ENCODE results near the gene SCRT2. TPM values are rescaled to one million over a fixed set of nuclear protein-coding genes. Genes with fewer than 3 reads are reported as not detected.

SCRT2 gene
- total RNA-seq, 1 experiment from 2014 or later: not detected

GRCh38 chr20:634148-634925 lies 41.3 kb downstream of the SCRT2 start:
- no peak for TF ChIP-seq YY1 (IDR thresholded peaks at IDR 0.05; ENCODE audit: extremely low read depth, insufficient replicate concordance, low read depth, low read length)
- TF ChIP-seq SP1 (IDR thresholded peaks at IDR 0.05; ENCODE audit: low read depth): no peak
- no peak for TF ChIP-seq REST (IDR thresholded peaks at IDR 0.05; ENCODE audit: low read depth)
- TF ChIP-seq CTCF (IDR thresholded peaks at IDR 0.05 in 2 of 3, conservative IDR thresholded peaks at IDR 0.05 in 1 of 3; ENCODE audit: borderline replicate concordance in 1 of 3, insufficient read depth in 1 of 3, low read depth in 2 of 3, low read length in 2 of 3): no peak
- TF ChIP-seq EZH2 (IDR thresholded peaks at IDR 0.05): no peak
- no peak for TF ChIP-seq EGR1 (IDR thresholded peaks at IDR 0.05; ENCODE audit: low read depth)
- no peak for TF ChIP-seq MAX (IDR thresholded peaks at IDR 0.05)
- TF ChIP-seq SIN3A (IDR thresholded peaks at IDR 0.05; ENCODE audit: low read depth): no peak
- no peak for TF ChIP-seq ZNF274 (IDR thresholded peaks at IDR 0.05; ENCODE audit: low read depth, low read length)
- no peak for TF ChIP-seq ATF3 (IDR thresholded peaks at IDR 0.05)
- no peak for TF ChIP-seq ZBTB33 (IDR thresholded peaks at IDR 0.05; ENCODE audit: extremely low read depth, insufficient replicate concordance, low read length)
- no peak for TF ChIP-seq CEBPB (IDR thresholded peaks at IDR 0.05; ENCODE audit: low read depth)
- TF ChIP-seq POLR2A (IDR thresholded peaks at IDR 0.05; ENCODE audit: borderline replicate concordance, extremely low read depth, insufficient read depth, insufficient read length): no peak
- no peak for TF ChIP-seq EZH2phosphoT487 (IDR thresholded peaks at IDR 0.05; ENCODE audit: borderline replicate concordance)
- TF ChIP-seq CBX3 (IDR thresholded peaks at IDR 0.05; ENCODE audit: low read depth): no peak
- no peak for TF ChIP-seq RAD21 (IDR thresholded peaks at IDR 0.05; ENCODE audit: low read depth)
- no peak for TF ChIP-seq ELF1 (IDR thresholded peaks at IDR 0.05; ENCODE audit: borderline replicate concordance, low read depth)
- TF ChIP-seq TCF7L2 (IDR thresholded peaks at IDR 0.05; ENCODE audit: borderline replicate concordance, extremely low read depth, insufficient read depth, insufficient read length): no peak
- intact Hi-C loops (cut with micrococcal nuclease): no loop called here
- ChIA-PET POLR2A (no interaction called here), CTCF (no interaction called here), RAD21 (ENCODE audit: low non-redundant PET in 1 of 2, low total read pairs in 2 of 2, uncharacterized antibody in 2 of 2, unreplicated experiment in 2 of 2) (no interaction called here)
- no peak overlapping the region for H2AFZ ChIP-seq (ENCODE audit: low read depth, low read length, poor library complexity, severe bottlenecking)
- ATAC-seq (no peak), DNase-seq (ENCODE audit: low read depth, low spot score) (no peak)
- H3K27me3 ChIP-seq (ENCODE audit: insufficient read depth, low read length): no peaks in the 10 kb centered on the region
- H3K9me3 ChIP-seq (ENCODE audit: control insufficient read depth in 1 of 2, insufficient read depth in 1 of 2, low read depth in 1 of 2, low read length in 2 of 2): no peaks in the 10 kb centered on the region
- H3K79me2 ChIP-seq (ENCODE audit: insufficient read depth, low read length): no peaks in the 10 kb centered on the region
- H3K4me3 ChIP-seq (replicated peaks in 1 of 2; ENCODE audit: low read depth in 1 of 2, low read length in 2 of 2): no peak overlapping the region
- H3K36me3 ChIP-seq (ENCODE audit: control insufficient read depth in 1 of 2, insufficient read depth in 2 of 2, low read length in 2 of 2): no peaks in the 10 kb centered on the region
- no peak overlapping the region for H3K27ac ChIP-seq (ENCODE audit: low read depth, low read length)
- no peaks in the 10 kb centered on the region for H3K4me1 ChIP-seq (ENCODE audit: control insufficient read depth in 1 of 2, insufficient read depth in 2 of 2, low read length in 2 of 2)
- H4K20me1 ChIP-seq (ENCODE audit: insufficient read depth): no peaks in the 10 kb centered on the region
- H3K9me2 ChIP-seq (ENCODE audit: insufficient read depth): no peaks in the 10 kb centered on the region
- no peak overlapping the region for H3K4me2 ChIP-seq (ENCODE audit: low read length)
- H3K9ac ChIP-seq (ENCODE audit: low read length): no peak overlapping the region
- BruUV-seq (replicated peaks): no TSS peak

All from HCT116 (cell line).